Epithelial cell of proximal tubule (primary cell): ENCODE data around the gene TMPRSS13. TPM values are rescaled to one million over a fixed set of nuclear protein-coding genes. Genes with fewer than 3 reads are reported as not detected.

Experiments
- DNase-seq: peaks from one replicate; pipeline ENCODE4 v3.0.0-alpha.2; 2011; ENCODE audit warnings: low read depth
- H3K4me3 ChIP-seq: 2 replicates; pipeline ENCODE4 v1.5.1; 2011; ENCODE audit warnings: low read depth, mild to moderate bottlenecking, low read length
- CTCF ChIP-seq: conservative IDR thresholded peaks from 2 replicates; pipeline ENCODE4 v1.5.1; 2012; ENCODE audit warnings: low read depth, mild to moderate bottlenecking, low read length
- total RNA-seq: library from RNA; depleted of rRNA; stranded (reverse); fragments of >200 nt; gene quantifications from 2 replicates; pipeline ENCODE4 v1.2.3, GENCODE V29; 2015

TMPRSS13 gene
- total RNA-seq, 1 donor from 2014 or later, result 0.63 TPM

- no peak overlapping the region for H3K4me3 ChIP-seq
- no peak for DNase-seq
- no peak for TF ChIP-seq CTCF
Measured at GRCh38 chr11:117972629-117973502, 43.7 kb upstream of the TMPRSS13 start.

DNA sequence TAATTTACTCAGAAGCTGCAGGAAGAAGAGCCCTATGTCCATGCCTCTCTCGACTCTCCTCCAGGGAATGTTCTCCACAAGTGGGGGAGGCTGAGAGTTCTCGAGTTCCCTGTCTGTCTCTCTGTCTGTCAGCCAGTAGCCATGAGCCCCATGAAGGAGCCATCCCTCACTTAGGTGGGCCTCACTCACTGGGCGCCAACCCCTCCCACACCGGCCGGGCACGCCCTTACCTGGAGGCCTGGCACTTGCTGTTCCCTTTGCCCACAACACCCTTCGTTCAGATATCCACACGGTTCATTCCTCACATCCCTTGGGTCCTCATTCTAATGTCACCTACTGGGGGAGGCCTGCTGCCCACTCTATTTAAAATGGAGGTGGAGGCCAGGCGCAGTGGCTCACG lies 42.8 kb upstream of the TMPRSS13 start:
- DNase-seq, result no peak
- H3K4me3 ChIP-seq, result no peak overlapping the region
- TF ChIP-seq CTCF, result no peak

DNA sequence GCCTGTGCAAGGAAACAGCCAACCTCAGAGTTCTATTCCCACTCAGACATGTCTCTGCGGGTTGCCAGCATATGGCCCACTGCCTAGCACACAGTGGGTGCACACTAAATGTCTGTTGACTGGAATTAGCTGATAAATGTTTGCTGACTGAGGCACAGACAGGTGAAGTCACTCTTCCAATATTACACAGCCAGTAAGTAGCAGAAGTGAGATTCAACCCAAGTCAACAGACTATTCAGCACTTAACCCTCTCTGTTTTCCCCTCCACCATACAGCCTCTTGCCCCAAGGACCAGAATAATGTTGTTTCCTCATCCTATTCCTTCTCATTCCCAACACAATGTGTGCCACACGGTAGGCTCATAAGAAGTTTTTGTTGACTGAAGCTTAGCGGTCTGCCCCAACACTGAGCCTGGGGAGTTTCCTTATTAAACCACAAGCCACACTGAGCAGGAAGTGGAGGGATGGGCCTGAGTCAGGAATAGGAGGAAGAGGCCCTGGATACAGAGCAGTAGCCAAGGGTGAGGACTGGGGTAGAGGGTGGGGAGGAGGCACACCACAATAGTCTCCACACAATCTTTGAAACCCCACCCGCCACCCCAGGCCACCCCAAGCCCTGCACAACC lies 41.3 kb upstream of the TMPRSS13 start:
- no peak for TF ChIP-seq CTCF
- H3K4me3 ChIP-seq, result no peak overlapping the region
- DNase-seq, result no peak

- no peak for TF ChIP-seq CTCF
- DNase-seq, result no peak
- H3K4me3 ChIP-seq, result no peak overlapping the region
Measured at GRCh38 chr11:117969160-117969991, 40.2 kb upstream of the TMPRSS13 start.

DNA sequence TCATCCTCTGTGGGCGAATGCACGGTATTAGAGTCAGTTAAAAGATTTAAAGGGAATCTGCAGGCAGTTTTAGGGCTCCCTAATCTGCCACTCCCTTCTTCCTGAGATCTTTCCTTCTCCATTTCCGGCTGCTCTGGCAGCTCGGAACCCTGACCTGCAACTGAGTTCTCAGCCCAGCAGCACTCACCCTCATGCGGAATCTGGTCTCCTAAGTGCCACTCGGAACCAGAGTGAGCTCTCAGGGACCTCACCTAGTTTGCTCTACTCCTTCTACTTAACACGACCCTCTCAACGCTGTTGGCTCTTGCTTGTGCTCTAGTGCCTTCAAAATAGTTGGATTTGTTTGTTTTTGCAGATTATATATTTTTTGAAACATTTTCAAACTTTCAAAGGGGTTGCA lies 37.7 kb upstream of the TMPRSS13 start:
- H3K4me3 ChIP-seq, result no peak overlapping the region
- TF ChIP-seq CTCF, result no peak
- DNase-seq, result no peak

GRCh38 chr11:117962826-117963225 lies 33.6 kb upstream of the TMPRSS13 start:
- TF ChIP-seq CTCF, result no peak
- no peak overlapping the region for H3K4me3 ChIP-seq
- no peak for DNase-seq
